GM18520 (cell line): ENCODE measurements around the gene GRAMD1C.
A peak's percentile ranks its signal among the peaks of the same experiment; 100 is the strongest.
"Not testable (repeated sequence)": the region's sequence is repeated elsewhere in the genome, so short reads cannot be mapped to it uniquely, and the experiment has no call there.

Source experiments
- ATAC-seq: cut with Tn5 transposase; IDR thresholded peaks from one replicate; pipeline ENCODE4 v1.9.1; 2021; ENCODE audit not compliant: unreplicated experiment

The GRAMD1C gene

GRCh38 chr3:113838631-113839209 is at the start of gene GRAMD1C:
Gene GRAMD1C, plus strand, starts transcription at chr3:113838788. Its CDS starts 122 bp downstream, at chr3:113838910.
- ATAC-seq, result peak; percentile 82

DNA sequence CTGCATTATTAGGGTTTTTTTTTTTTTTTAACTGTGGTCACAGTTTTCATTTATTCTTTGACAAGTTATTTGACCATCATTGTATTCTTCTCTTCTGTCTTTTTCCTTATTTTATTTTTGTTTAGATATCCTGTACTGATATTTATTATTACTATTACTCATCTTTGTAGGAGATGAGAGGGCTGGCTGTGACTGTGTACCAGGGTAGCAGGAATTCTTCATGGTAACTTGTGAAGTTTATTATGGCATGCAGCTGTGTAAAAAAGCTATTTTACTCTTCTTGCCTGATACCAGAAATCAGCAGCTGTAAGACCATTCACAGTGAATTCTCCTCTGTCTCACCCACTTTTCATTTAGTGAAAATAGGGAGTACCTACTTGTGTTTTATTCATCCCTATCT is 47.2 kb upstream of the GRAMD1C start:
- no peak for ATAC-seq

DNA sequence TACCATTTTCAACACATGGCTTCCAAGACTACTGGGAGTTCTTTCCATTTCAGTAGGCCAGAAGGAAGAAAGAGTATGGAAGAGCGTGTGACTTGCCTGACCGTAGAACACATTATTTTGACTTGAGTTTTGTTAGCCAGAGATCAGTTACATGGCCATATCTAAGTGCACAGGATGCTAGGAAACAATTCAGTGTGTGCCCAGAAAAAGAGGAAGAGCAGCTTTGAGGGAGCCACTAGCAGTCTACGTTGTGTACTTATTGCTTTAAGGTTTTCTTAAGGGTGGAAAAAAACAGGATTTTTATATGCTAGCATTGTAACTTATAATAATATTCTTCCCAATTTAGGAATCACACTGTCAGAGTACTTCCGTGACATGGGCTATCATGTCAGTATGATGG is 44.1 kb upstream of the GRAMD1C start:
- ATAC-seq, result no peak

GRCh38 chr3:113795693-113796092 is 42.9 kb upstream of the GRAMD1C start:
- no peak for ATAC-seq

GRCh38 chr3:113802795-113803455 is 35.7 kb upstream of the GRAMD1C start:
- no peak for ATAC-seq

DNA sequence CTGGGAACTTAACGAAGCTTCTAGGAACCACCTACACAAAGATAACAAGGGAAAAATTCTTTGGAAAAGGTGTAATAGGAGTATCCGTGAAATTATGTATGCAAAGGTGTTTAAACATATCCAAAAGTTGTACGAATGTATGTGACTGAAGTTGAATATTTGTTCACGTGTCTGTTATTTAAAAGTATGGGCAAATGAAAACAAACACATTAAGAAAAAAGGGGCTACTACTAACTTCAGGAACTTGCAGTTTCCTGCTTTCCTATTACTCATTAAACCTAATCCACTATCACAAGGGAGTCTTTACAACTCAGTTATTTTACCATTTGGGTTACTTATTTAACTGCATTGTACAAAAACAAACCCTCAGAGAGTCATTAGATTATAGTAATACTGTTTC is 33.9 kb upstream of the GRAMD1C start:
- ATAC-seq, result no peak

- ATAC-seq, result no peak
These were observed 33.3 kb upstream of the GRAMD1C start for GRCh38 chr3:113805249-113805648.

GRCh38 chr3:113812854-113813253 is 25.7 kb upstream of the GRAMD1C start:
- ATAC-seq, result no peak

- no peak for ATAC-seq
These were observed 18.7 kb upstream of the GRAMD1C start for GRCh38 chr3:113819866-113820265.

DNA sequence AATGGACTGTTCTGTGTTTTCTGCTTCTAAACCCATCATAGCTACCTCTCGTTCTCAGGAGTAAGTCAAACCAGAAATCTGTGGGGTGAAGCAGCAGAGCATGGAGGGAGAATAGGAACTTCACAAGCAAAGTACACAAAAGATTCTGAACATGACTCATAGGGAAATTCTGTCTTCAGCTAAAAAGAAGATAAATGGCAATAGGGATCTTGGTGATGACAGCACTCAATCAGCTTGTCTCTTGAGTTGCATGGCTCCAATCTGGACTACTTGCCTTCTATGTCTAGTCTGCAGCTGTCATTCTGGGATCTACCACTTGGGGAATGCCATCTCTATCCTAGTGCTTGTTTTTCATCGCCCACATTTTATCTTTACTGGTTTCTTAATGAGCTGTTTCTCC is 13.5 kb upstream of the GRAMD1C start:
- peak; percentile 71 for ATAC-seq

DNA sequence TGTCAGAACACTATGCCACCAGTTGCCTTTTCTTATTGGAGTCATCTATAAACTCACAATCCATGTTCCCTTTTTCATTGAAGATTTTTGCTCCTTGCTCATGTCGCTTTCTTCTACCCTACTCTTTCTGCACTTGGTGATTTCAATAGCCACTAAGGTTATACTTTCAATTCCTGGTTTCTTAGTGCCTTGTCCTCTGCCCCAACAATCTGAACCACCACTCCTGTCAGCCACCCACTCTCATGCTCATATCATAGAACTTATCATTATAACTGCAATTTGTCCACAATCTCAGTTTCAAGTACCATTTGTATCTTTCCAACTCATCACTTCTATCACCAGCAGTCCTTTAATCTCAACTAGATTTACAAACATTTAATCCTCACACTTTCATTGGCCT is 10.0 kb upstream of the GRAMD1C start:
- ATAC-seq, result no peak

DNA sequence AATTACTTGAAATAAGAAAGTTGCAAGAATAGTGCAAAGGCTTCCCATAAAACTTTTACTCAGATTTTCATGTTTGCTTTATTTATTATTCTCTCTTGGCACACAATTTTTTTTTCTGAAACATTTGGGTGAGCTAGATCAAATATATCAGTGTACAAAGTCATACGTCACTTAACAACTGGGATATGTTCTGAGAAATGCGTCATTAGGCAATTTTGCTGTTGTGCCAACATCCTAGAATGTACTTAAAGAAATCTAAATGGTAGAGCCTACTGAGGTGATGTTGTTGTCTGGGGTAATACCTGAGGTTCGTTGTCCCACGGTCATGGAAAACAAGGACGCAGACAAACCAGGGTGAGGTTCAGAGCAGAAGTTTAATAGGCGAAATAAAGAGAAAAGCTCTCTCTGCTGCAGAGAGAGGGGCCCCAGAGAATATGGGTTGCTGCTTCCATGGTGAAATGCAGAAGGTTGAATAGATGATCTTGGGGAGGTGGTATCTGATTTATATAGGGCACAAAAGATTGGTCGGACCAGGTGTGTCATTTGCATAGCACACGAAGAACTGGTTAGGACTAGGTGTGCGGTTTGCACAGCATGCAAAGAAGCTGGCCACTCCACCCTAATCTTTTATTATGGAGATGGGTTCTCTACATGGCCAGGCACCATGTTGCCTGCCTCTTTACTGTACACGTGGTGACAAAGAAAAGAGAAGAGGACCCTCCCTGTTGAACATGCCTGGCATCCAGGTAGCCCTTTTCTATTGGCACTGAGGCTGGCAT is 8.8 kb upstream of the GRAMD1C start:
- ATAC-seq, result no peak

DNA sequence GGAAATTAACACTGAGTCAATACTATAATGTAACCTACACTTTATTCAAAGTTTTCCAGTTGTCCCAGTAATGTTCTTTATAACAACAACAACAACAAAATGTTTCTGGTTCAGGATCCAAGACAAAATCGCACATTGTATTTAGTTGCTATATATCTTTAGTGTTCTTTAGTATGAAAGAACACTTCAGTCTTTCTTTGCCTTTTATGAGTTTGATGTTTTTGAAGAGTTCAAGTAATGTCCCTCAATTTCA is 7.6 kb upstream of the GRAMD1C start:
- no peak for ATAC-seq

DNA sequence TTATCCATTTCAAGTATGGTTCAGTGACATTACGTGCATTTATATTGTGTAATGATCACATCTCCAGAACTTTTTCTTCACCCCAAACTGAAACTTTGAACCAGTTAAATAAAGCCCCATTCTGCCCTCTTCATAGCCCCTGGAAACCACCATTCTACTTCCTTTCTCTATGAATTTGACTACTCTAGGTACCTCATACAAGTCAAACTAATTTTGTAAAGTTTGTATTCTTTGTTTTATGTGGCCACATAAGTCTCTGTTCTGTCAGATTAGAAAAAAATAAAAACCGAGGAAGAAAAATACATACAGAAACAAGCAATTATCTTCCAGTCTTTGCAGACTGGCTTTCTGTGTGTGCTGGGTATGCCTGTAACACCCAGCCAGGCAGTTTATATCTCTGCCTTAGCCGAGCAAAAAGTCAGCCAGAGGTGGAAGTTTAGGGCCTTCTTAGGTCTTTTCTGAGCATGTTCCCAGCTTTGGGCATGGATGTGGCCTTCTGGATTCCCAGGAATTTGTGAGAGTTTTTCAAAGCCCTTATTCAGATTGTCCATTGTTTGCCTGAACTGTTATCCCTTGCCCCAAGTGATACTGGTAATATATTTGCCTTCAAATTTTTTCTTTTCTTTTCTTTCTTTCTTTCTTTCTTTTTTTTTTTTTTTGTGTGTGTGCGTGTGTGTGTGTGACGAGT is 6.0 kb upstream of the GRAMD1C start:
- peak; percentile 40 for ATAC-seq

- no peak for ATAC-seq
These were observed 3.6 kb upstream of the GRAMD1C start for GRCh38 chr3:113834983-113835382.

GRCh38 chr3:113839551-113839950 is 963 bp downstream of the GRAMD1C start:
- no peak for ATAC-seq

DNA sequence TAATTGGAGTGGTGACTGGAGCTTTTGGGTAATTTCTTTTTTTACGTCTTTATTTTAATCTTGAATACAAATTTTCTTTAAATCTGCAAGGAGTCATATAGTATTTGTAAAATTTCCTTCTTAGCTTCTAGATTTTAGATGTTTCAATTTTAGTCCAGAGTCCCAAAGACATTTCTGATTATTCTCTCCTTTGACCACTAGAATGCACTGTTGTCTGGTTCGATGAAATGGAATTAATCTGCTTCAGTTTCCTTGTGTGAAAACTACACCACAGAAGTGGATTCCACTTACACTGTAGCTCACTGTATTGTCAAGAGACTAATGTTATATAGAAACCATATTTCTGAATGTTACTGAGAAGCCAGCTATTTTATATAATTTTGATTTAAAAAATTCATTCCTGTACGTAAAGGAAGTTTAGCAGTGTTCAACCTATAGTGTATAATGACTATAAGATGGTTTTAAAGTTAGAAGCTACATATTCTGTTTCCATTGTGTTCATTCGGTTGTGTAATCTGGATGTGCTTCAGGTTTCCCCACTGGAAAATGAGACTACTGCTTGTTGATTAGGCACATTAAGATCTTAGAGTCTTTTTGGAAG is 6.1 kb downstream of the GRAMD1C start:
- ATAC-seq, result no peak

DNA sequence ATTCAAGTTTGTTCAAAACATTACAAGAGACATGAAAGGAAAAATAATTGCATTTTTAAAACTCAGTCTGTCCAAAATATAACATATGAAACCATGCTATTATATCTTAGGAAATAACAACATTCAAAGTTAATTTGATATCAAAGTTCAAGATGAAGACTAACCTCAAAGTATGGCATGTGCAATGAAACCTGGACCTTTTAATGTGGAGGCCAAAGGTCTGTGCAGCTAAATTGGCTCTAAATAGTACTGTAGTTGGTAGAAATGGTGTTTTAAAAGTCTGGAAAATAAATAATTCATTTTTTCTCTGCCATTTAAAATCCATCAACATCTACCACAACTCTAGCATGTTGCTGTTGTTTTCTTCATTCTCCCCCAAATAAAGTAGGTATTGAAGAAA is 8.7 kb downstream of the GRAMD1C start:
- no peak for ATAC-seq

GRCh38 chr3:113847664-113848461 is 9.3 kb downstream of the GRAMD1C start:
- no peak for ATAC-seq

GRCh38 chr3:113849071-113849470 is 10.5 kb downstream of the GRAMD1C start:
- not testable (repeated sequence) for ATAC-seq

DNA sequence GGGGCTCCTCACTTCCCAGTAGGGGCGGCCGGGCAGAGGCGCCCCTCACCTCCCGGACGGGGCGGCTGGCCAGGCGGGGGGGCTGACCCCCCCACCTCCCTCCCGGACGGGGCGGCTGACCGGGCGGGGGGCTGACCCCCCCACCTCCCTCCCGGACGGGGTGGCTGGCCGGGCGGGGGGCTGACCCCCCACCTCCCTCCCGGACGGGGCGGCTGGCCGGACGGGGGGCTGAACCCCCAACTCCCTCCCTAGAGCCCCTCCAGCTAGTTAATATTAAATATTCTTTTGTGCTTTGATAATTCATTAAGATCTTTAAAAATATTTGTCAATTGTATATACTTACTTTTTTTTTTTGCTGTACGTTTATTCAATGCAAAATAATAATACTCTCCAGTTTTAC is 11.3 kb downstream of the GRAMD1C start:
- ATAC-seq, result not testable (repeated sequence)
